SH-SY5Y (cell line): ENCODE results near the gene OTUD4.

Experiments used
- GATA2 ChIP-seq: IDR thresholded peaks from 2 replicates; pipeline ENCODE4 v1.6.1; 2011; ENCODE audit warnings: mild to moderate bottlenecking, low read depth, low read length
- GATA3 ChIP-seq: IDR thresholded peaks from 2 replicates; pipeline ENCODE4 v1.6.1; 2011; ENCODE audit warnings: low read depth, mild to moderate bottlenecking, low read length, moderate library complexity

- no peak for TF ChIP-seq GATA3
- TF ChIP-seq GATA2: no peak
Measured at GRCh38 chr4:145195167-145195952, 15.0 kb upstream of the OTUD4 start.
